Left ventricle myocardium inferior (tissue), 1 donor: ENCODE results near the gene HMCN2. TPM values are rescaled to one million over a fixed set of nuclear protein-coding genes. Genes with fewer than 3 reads are reported as not detected.

Experiments
- DNase-seq: peaks from one replicate; pipeline ENCODE4 v3.0.0-alpha.2; 2020
- H3K27ac ChIP-seq: fragments of 200-600 bp; replicated peaks from 2 replicates; pipeline ENCODE4 v1.8.0; 2021
- H3K27me3 ChIP-seq: fragments of 200-600 bp; 2 replicates; pipeline ENCODE4 v1.8.0; 2021; ENCODE audit warnings: low read depth
- H3K36me3 ChIP-seq: fragments of 200-600 bp; 2 replicates; pipeline ENCODE4 v1.8.0; 2021
- H3K4me1 ChIP-seq: fragments of 200-600 bp; 2 replicates; pipeline ENCODE4 v1.8.0; 2021
- H3K4me3 ChIP-seq: fragments of 200-600 bp; 2 replicates; pipeline ENCODE4 v1.8.0; 2021; ENCODE audit warnings: mild to moderate bottlenecking, moderate library complexity
- H3K9me3 ChIP-seq: fragments of 200-600 bp; replicated peaks from 2 replicates; pipeline ENCODE4 v1.8.0; 2021
- intact Hi-C: fragments of 100-400 bp; cut with micrococcal nuclease; formaldehyde crosslinking; loops from one replicate; pipeline ENCODE4 v1.11.0; 2022
- total RNA-seq: library from RNA; stranded (reverse); fragmentation: NEBNext Ultra II Directional; extraction: Animal tissue kit (Norgen Biotek cat#: 25700); gene quantifications from one replicate; pipeline ENCODE4 v1.2.1, GENCODE V29; 2021
- TF ChIP-seq, protein P1 (sequence below): fragments of 200-600 bp; IDR thresholded peaks from 2 replicates; pipeline ENCODE4 v1.8.0; 2021; ENCODE audit warnings: antibody characterized with exemption, mild to moderate bottlenecking, borderline replicate concordance
- donor health status: DM: no; HTN: yes; CAD: no; lungs with severe emphysema.

The HMCN2 gene
- total RNA-seq, 1 donor from 2014 or later = 5.5 TPM

DNA sequence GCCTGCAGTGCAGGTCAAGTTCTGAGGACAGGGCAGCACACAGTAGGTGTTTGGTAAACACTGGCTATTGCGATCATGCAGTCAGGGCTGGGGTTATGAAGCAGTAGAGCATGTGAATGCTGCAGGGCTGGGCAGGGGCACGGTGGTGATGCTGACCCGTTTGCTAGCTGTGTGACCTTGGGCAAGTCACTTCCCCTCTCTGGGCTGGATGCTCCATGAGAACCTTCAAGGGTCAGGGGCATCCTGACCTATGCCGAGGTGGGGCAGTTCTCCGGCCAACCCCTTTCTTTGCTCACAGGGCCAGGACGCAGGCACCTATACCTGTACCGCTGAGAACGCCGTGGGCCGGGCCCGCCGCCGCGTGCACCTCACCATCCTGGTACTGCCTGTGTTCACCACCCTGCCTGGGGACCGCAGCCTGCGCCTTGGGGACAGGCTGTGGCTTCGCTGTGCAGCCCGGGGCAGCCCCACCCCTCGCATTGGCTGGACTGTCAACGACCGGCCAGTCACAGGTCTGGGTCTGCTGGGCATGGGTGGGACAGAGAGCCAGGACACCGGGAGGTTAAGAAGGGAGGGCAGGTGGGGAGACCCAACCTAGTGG lies 140.2 kb downstream of the HMCN2 start:
- Histone ChIP-seq H3K27me3 (peaks cover 4% of the 10 kb centered on the region), H3K9me3 (no peaks in the 10 kb centered on the region), H3K4me1 (no peaks in the 10 kb centered on the region), H3K4me3 (no peak overlapping the region), H3K36me3 (no peaks in the 10 kb centered on the region), H3K27ac (no peak overlapping the region)
- intact Hi-C loops = no loop called here
- DNase-seq = no peak
- TF ChIP-seq, protein P1, sequence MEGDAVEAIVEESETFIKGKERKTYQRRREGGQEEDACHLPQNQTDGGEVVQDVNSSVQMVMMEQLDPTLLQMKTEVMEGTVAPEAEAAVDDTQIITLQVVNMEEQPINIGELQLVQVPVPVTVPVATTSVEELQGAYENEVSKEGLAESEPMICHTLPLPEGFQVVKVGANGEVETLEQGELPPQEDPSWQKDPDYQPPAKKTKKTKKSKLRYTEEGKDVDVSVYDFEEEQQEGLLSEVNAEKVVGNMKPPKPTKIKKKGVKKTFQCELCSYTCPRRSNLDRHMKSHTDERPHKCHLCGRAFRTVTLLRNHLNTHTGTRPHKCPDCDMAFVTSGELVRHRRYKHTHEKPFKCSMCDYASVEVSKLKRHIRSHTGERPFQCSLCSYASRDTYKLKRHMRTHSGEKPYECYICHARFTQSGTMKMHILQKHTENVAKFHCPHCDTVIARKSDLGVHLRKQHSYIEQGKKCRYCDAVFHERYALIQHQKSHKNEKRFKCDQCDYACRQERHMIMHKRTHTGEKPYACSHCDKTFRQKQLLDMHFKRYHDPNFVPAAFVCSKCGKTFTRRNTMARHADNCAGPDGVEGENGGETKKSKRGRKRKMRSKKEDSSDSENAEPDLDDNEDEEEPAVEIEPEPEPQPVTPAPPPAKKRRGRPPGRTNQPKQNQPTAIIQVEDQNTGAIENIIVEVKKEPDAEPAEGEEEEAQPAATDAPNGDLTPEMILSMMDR = no peak

DNA sequence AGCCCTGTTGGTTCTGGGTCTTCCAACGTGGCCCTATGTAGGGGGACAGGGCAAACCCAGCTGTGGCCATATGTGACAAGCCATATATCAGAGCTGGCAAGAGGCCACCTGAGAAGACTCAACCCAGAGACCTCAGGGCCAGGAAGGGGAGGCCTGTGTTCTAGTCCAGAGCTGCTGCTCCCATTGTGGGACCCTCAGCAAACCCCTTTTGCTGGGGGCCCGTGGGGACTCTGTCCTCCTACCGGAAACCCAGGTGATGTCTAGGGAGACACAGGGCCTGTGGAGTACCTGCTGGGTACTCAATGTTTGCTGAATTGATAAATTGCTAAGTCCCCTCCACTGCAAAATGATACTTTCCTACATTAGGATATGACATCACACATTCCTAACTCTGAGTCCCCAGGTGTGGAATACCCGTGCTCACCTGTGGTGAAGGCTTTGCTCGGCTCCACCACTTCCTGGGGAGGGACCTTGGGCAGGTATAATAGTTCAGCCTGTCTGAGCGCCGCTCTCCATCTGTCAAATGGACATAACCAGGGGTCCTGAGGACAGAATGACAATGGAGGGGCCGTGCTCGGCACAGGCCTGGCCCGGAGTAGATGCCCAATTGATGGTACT lies 140.8 kb downstream of the HMCN2 start:
- Histone ChIP-seq H3K36me3 (no peaks in the 10 kb centered on the region), H3K27ac (no peak overlapping the region), H3K4me1 (no peaks in the 10 kb centered on the region), H3K4me3 (no peak overlapping the region), H3K9me3 (no peaks in the 10 kb centered on the region), H3K27me3 (peaks cover 4% of the 10 kb centered on the region)
- TF ChIP-seq, protein P1 = no peak
- intact Hi-C loops = no loop called here
- DNase-seq = no peak

DNA sequence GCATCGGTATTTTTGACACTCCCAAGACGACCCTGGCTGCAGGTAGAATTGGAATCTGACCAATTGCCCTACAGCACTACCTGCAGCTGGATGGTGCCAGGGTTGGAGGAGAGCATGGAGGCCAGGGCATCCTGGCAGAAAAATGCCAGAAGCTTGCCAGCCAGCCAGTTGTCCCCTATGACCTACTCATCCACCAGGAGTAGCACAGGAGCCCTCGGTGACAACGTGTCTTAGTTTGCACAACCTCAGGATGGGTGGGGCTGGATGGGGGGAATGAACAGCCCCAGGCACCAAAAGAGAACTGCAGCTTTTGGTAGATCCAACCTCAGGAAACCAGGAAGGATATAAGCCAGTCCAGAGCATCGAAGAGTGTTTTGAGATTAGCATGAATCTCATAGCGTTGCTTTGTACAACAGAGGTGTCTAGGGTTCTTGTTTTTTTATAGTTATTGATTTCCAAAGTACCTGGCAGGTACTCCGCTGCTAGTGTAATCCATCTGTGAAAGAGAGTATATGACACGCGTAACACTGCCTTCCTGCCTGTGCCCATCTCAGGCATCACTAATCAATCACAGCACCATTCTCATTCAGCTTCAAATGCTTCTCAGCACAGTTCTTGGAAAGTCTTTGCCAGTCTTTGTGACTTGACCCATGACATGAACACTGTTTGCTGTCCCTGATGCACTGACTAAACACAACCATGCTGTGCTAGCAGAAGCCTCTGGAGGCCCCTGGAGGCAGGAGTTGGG lies 142.5 kb downstream of the HMCN2 start:
- no peak for DNase-seq
- no peaks in the 10 kb centered on the region for H3K36me3 ChIP-seq
- no peak overlapping the region for H3K27ac ChIP-seq
- no peaks in the 10 kb centered on the region for H3K9me3 ChIP-seq
- H3K4me3 ChIP-seq = no peak overlapping the region
- TF ChIP-seq, protein P1 = no peak
- intact Hi-C loops = no loop called here
- H3K27me3 ChIP-seq = no peaks in the 10 kb centered on the region
- H3K4me1 ChIP-seq = no peaks in the 10 kb centered on the region

DNA sequence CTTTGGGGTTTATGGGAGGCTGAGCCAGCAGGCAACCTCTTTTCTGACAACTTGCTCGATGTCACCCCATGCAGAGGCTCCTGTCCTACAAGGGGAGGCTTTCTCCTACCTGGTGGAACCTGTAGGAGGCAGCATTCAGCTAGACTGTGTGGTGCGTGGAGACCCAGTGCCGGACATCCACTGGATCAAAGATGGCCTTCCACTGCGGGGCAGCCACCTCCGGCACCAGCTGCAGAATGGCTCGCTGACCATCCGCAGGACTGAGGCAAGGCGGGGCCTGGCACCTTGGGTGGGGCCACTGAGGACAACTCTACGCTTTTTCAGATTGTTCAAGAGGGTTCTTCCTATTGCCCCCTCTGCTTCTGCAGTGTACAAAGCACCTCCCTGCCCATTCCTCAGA lies 143.1 kb downstream of the HMCN2 start:
- TF ChIP-seq, protein P1 = no peak
- no peaks in the 10 kb centered on the region for H3K4me1 ChIP-seq
- H3K4me3 ChIP-seq = no peak overlapping the region
- no peak for DNase-seq
- H3K27me3 ChIP-seq = no peaks in the 10 kb centered on the region
- no peak overlapping the region for H3K27ac ChIP-seq
- intact Hi-C loops = no loop called here
- no peaks in the 10 kb centered on the region for H3K36me3 ChIP-seq
- H3K9me3 ChIP-seq = no peaks in the 10 kb centered on the region

DNA sequence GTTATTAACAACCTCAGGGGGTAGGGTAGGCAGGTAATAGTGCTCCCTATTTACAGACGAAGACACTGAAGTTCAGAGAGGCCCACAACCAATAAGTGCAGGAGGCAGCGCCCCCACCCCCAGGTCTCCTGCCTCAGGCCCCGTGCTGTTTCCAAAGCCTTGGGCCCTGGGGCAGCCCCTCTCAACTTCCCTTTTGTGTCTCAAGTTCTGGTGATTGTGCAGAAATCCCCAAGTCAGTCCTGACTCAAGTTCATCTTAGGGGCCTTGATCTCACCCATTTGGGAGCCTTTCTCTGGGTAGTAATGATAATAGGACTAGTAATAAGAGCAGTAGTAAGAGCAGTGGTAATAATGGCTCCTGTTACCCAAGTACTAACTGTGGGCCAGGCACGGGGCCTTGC lies 143.7 kb downstream of the HMCN2 start:
- no peaks in the 10 kb centered on the region for H3K27me3 ChIP-seq
- no peak overlapping the region for H3K27ac ChIP-seq
- H3K36me3 ChIP-seq = no peaks in the 10 kb centered on the region
- intact Hi-C loops = no loop called here
- DNase-seq = no peak
- H3K4me3 ChIP-seq = no peak overlapping the region
- H3K4me1 ChIP-seq = no peaks in the 10 kb centered on the region
- H3K9me3 ChIP-seq = no peaks in the 10 kb centered on the region
- TF ChIP-seq, protein P1 = no peak
